ENCODE data around the gene EPN2.

- TF ChIP-seq CTCF (IDR thresholded peaks at IDR 0.05; ENCODE audit: poor library complexity) (no peak), EZH2 (IDR thresholded peaks at IDR 0.05; ENCODE audit: borderline replicate concordance) (no peak), EZH2phosphoT487 (IDR thresholded peaks at IDR 0.05; ENCODE audit: low read depth, severe bottlenecking, unreplicated experiment) (no peak)
These were observed 24.3 kb downstream of the EPN2 start for GRCh38 chr17:19261426-19261825.

Measured in hepatocyte (in vitro differentiated cells).